NCI-H2227 treated with DMSO at 0.1 percent for 48 hours (cell line): ENCODE data around the gene HES2.
"Not testable (repeated sequence)": the region's sequence is repeated elsewhere in the genome, so short reads cannot be mapped to it uniquely, and the experiment has no call there.

ENCODE experiments used
- DNase-seq: peaks from one replicate; lab custom pipeline; 2025; lab: John Stamatoyannopoulos, UW

HES2 gene

DNA sequence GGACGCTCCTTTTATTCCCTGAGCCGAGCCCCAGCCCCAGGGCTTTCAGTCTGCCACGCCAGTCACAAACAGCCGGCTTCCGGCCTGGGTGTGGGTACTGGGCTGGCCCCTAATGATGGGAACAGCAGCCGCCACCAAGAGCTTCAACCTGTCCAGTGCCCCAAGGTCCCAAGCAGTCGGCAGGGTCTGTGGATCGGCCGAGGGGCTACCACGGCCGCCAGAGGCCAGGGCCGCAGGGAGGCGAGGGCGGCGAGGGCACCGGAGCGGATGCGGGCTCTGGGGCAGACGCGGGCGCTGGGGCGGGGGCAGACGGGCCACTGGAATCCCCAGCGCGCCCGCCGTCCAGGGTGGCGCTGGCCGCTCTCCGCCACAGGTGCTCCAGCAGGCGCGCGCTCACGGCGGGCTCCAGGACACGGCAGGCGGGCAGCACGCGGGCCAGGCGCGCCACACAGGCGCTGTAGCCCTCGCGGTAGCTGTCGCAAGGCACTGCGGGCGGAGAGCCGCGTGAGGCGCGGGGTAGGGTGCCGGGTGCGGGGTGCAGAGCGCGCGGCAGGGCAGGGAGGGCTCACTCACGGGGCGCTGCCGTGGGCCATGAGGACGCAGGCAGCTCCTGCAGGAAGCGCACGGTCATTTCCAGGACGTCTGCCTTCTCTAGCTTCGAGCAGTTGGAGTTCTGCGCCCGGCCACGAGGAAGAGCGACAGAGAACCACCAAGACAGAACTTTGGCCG lies 887 bp downstream of the HES2 start:
- DNase-seq, result peak; percentile 6

DNA sequence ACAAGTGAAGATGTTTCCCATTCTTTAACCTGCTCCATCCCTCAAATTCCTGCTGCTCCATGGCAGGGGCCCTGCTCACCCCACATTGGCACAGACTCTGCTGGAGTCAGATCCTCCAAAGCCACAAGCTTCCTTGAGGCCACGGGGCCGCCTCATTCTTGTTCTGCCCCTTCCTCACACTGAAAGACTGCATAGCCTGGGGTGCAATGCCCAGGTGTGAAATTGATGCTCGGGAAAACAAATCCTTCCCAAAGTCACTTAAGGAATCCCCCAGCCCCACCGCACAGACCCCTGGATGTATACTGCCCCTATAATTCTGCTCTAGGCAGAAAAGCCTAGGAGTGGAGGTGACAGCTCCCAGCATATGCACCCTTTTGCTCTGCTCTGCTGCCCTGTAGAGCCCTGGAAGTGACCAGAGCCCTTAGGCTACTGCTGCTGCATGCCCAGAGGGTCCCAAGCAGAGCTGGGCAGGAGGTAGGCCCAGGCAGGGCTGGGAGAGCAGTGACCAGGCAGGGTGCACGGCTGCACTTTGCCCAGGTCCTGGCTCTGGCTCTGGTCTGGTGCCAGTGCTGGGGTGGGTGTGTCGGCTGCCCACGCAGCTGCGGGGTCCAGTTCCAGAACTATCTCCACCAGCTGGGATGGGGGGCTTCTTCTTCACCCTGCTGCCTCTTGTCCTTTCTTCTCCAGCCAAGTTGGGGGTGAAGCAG lies 1.6 kb downstream of the HES2 start:
- no peak for DNase-seq

DNA sequence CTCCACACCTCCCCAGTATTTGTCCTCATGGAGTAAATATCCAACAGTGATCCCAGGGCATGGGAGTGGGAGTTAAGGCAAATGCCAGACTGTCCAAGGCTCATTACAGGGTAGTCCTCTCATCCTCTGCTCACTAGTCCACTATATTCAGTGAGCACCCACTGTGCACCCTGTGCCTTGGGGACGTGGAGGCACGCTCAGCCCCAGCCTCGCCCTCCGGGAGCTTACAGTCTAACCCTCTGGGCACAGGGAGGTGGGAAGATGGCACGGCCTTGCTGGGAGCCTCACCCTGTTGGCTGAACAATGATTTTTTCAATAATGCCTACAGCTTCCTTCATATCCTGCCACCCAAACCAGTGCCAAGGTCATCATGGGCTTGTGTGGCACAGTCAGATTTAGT lies 2.8 kb downstream of the HES2 start:
- no peak for DNase-seq

DNA sequence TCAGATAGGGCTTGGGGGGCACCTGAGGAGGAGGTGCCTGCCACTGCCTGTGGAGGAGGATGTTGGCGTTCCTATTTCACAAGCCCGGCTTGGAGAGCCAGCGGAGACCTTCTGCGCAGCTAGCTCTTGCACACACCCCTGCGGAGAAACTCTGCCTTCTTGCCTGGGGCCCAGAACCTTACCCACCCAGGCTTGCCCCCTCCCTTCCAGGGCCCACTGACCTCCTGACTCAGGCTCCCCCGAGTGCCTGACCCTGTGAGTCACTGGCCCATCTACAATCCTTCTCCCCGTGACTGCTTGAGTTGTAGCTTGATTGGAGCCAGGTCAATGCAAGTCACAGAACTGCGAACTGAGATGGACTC lies 3.4 kb downstream of the HES2 start:
- DNase-seq, result no peak

DNA sequence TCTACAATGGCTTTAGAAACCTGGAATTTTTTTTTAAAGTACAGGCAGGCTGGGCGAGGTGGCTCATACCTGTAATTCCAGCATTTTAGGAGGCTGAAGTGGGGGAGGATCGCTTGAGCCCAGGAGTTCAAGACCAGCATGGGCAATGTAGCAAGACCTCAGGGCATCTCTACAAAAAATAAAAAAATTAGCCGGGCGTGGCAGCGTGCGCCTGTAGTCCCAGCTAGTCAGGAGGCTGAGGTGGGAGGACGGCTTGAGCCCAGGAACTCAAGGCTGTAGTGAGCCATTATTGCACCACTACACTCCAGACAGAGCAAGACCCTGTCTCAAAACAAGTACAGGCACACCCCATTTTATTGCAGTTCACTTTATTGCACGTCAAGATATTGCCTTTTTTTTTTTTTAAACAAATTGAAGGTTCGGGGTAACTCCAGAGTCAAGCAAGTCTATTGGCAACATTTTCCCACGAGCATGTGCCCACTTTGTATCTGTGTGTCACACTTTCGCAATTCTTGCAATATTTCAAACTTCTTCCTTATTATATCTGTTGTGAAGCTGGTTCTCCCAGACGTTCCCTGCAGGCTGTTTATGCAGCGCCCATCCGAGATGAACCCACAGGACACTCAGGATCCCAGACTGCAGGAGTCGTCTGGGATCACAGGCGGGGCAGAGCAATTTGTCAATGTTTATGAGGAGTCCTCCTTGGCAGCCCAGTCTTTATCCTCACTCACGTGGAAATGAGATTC lies 4.7 kb downstream of the HES2 start:
- no peak for DNase-seq

DNA sequence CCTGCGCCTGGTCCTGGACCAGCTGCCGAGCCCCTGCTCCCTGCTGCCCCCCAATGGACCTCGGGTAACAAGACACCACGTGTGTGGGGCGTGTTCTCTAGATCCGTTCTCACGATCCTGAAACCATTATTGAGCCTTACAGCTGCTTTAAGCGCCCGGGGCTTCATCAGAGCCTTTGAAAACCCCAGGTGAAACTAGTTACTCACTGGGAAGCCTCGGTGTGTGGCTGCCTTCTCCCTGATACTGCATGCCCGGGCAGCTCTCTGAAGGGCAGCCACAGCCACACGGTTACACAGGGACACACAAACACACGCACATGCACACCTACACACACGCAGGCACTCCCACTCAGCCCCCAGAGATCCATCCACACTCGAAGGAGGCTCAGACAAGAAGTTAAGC lies 5.3 kb downstream of the HES2 start:
- DNase-seq, result no peak

DNA sequence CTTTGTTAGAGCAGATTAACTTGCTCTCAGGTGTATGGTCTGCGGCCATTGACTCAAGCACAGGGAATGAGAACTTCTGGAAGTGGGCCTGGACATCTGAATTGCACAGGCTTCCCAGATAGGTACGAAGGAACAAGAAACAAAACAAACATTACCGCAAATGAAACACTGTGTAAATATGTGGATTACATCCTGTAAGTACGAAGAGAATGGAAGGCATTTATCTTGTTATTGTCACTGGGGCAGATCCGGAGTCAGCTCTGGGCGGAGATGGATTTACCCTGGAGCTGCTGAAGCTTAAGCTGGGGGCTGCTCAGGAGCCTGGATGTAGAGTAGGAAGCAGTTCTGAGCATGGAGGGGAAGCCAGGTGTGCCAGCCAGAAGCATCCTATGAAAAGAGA lies 6.8 kb downstream of the HES2 start:
- DNase-seq, result no peak

DNA sequence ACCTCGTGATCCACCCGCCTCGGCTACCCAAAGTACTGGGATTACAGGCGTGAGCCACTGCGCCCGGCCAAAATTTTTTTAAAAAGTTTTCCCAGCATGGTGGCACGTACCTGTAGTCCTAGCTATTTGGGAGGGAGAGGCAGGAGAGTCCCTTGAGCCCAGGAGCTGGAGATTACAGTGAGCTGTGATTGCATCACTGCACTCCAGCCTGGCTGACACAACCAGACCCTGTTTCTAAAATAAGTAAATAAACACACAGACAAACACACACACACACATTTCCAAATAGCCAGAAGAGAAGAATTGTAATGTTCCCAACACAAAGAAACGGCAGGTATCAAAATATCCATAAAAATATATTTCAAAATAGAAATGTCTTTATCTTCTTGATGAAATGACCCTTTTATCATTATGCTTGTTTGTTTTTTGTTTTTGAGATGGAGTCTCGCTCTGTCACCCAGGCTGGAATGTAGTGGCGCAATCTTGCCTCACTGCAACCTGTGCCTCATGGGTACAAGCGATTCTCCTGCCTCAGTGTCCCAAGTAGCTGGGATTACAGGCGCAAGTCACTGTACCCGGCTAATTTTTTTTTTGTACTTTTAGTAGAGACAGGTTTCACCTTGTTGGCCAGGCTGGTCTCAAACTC lies 9.3 kb downstream of the HES2 start:
- no peak for DNase-seq

DNA sequence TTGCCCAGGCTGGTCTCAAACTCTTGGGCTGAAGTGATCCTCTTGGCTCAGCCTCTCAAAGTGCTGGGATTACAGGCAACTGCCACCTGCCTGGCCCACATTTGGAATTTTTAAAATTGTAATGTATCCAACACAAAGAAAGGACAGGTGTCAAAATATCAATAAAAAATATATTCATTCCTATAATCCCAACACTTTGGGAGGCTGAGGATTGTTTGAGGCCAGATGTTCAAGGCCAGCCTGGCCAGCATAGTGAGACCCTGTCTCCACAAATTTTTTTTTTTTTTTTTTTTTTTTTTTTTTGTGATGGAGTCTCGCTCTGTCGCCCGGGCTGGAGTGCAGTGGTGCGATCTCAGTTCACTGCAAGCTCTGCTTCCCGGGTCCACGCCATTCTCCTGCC lies 10.0 kb downstream of the HES2 start:
- DNase-seq, result no peak

DNA sequence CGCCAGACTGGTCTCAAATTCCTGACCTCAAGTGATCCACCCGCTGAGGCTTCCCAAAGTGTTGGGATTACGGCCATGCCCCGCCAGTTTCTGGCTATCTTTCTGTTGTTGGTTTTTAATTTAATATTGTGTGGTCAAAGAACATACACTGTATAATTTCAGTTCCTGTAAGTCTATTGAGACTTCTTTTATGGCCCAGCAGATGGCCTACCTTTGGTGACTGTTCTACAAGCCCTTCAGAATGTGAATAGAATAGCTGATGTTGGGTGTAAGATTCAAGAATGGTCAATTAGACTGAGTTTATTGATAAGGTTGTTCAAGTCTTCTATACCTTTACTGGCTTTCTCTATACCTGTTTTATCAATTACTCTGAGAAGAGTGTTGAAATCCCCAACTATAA lies 10.7 kb downstream of the HES2 start:
- no peak for DNase-seq

DNA sequence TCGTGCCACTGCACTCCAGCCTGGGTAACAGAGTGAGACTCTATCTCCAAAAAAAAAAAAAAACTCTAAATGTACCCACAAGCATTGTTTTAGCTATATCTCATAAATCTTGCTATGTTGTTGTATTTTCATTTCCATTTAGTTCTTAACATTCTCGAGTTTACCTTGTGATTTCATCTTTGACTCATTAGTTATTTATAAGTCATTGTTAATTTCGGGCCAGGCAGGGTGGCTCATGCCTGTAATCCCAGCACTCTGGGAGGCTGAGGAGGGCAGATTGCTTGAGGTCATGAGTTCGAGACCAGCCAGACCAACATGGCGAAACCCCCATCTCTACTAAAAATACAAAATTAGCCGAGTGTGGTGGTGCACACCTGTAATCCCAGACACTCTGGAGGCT lies 11.7 kb downstream of the HES2 start:
- DNase-seq, result no peak

DNA sequence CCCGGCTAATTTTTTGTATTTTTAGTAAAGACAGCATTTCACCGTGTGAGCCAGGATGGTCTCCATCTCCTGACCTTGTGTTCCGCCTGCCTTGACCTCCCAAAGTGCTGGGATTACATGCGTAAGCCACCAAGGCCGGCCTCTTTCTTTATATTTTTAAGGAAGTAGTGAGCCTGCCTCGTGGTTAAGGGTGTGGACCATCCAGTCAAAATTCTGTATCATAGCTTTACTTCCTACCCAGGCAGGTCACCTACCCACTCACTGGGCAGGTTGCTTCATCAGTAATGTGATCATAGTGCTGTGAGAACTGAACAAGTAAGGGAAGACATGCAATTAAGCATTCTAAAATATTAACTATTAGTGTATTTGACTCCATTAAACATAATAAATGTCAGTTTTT lies 18.0 kb downstream of the HES2 start:
- no peak for DNase-seq

DNA sequence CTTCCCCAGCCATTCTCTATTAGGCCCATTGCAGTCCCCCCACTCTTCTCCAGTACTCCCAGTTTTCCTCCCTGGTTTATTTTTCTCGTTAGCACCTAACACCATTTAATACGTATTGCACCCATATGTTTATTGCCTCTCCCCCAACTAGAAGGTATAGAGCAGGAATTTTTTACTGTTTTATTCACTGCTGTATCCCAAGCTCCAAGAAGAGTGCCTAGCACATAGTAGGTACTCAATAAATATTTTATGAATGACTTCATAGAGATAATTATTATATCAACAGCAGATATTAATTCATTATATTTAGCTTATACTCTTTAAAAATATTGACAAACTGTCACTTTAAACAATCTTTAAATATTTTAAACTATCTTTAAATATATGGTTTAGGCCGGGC lies 20.4 kb downstream of the HES2 start:
- no peak for DNase-seq

DNA sequence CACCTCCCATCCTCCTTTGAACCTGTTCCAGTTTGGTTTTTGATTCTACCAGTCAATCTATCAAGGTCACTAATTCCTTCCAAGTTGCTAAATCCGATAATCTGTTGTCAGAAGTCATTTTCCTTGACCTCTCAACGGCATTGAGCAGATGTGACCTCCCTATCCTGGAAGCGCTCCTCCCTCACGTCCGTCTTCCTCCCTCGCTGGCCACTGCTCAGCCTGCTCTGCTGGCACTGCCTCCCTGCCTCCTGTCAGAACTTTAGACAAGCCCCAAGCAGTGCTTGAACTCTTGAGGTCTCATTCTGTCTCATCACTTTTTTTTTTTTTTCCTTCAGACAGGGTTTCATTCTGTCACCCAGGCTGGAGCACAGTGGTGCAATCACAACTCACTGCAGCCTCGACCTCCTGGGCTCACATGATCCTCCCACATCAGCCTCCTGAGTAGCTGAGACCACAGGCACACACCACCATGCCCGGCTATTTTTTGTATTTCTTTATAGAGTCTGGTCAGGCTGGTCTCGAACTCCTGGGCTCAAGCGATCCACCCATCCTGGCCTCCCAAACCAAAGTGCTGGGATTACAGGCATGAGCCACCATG lies 21.8 kb downstream of the HES2 start:
- DNase-seq, result no peak

DNA sequence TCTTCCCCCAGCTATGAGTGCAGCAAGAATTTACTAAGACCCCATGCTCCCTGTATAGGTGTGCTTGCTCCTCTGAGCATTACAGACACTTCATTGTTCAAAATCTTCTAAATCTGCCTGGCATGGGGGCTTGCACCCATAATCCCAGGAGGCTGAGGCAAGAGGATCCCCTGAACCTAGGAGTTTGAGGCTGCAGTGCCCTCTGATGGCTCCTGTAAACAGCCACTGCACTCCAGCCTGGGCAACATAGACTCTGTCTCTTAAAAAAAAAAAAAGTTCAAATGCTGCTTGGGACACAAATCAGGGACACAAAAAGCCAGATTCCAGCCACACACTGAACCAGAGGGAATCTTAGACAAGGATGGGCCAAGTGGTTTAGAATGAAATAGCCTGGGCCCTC lies 22.7 kb downstream of the HES2 start:
- DNase-seq, result no peak

DNA sequence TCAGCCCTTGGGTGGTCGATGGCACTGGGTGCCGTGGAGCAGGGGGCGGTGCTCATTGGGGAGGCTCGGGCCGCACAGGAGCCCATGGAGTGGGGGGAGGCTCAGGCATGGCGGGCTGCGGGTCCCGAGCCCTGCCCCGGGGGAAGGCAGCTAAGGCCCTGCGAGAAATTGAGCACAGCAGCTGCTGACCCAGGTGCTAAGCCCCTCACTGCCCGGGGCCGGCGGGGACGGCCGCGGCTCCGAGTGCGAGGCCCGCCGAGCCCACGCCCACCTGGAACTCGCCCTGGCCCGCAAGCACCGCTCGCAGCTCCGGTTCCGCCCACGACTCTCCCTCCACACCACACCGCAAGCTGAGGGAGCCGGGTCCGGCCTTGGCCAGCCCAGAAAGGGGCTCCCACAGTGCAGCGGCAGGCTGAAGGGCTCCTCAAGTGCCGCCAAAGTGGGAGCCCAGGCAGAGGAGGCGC lies 23.9 kb downstream of the HES2 start:
- not testable (repeated sequence) for DNase-seq

DNA sequence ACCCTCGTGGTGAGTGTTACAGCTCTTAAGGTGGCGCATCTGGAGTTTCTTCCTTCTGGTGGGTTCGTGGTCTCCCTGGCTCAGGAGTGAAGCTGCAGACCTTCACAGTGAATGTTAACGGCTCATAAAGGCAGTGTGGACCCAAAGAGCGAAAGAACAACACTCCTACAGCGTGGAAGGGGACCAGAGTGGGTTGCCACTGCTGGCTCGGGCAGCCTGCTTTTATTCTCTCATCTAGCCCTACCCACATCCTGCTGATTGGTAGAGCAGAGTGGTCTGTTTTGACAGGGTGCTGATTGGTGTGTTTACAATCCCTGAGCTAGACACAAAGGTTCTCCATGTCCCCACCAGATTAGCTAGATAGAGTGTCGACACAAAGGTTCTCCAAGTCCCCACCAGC lies 24.6 kb downstream of the HES2 start:
- not testable (repeated sequence) for DNase-seq

DNA sequence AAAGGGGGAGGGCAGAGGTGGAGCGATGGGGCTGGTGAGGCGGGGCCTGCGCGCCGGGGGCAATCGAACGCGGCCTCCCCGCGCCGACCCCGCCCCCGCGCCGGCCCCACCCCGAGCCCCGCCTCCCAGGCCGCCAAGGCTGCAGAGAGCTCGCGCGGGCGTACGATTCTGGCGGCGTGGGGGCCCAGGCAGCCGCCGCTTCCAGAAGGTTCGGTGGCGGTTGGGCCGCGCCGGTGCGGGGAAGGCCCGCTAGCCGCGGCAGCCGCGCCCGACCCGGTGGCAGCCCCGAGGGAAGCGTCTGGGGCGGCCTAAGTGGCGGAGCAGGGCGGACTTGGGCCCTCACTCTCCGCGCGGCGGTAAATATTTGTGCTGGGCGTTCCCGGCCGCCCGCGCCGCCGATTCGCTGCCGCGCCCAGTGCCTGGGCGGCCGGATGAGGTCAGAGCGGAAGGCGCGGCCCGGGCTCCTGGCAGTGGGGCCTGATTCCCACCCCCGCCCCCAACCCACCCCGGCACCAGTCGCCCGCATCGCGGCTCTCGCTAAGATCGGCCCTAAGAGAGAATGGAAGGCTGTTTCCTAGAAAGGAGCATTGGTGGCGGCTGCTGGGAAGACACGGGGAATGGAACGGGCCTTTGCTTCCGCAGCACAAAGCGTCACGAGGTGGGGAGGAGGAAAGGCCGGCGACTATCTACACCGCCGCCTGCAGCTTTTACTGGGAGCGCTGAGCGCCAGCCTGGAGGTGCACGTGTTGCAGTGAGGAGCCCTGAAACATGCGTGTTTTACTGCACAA lies 26.1 kb downstream of the HES2 start, which contains the start of gene ACOT7:
TSS of gene ACOT7 (minus strand) at position 368 of the 788 bp plus-strand sequence. CDS start 368 bp downstream, outside the sequence.
- DNase-seq, result peak; percentile 88

DNA sequence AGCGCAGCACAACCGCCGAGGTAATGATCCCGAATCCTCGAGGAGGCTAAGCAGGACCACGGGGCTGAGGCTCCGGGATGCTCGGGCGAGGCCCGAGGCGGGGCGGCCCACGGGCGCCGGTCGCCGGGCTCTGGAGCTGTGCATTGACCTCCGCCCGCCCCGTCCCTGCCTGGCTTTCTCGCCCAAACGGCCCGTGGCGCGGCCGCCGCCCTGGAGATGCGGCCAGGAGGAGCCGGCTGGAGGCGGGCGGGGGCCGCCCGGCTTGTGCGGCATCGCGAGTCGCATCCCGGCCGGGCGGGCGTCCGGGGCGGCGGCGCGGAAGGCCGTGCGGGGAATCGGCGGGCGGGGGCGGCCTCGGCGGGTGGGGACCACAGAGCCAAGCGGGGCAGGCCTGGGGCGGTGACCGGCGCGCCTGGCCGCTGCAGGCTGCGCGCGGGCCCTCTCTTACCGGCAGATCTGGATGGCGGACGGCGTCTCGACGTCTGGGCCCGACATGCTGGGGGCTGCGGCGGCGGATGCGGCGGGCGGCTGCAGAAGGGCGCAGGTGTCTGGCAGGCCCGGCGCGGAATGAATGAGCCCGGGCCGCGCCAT lies 26.8 kb downstream of the HES2 start:
- DNase-seq, result no peak

DNA sequence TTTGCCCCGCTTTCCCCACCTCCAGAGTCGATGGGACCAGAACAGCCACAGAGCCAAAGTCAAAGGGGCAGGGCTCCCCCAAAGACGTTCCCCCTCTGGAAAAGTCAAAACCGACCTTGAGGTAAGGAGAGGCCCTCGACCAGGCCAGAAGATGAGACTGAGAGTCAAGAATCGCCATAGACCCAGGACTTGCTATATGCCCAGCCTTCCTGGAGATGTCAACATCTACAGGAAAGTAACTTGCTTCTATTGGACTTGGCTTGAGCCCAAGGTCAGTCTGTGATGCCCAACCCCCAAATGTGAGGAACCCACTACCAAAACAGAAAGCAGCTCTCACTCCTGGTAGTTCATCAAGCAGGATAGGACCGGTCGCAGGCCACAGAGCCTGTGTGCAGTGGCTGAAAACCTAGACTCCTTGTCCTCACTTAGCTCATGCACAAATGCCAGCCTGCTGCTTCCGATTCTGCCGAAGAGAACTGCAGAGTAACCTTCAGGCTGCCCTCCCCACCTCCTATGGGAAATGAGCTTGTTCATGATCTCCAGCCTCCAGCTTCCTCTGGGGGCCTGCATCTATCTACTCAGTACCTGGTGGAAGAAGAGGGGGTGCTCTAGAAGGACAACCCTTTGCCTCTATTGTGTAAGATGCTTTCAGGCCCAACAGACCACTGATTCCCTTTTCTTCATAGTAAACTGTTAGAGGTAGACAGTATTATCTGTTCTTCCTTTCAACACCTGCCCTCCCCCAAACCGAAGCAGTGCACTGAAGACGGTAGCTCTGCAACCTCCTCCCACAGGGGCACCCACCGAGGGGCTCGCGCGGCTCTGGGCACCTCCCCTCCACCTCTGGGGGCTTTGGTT lies 27.5 kb downstream of the HES2 start:
- no peak for DNase-seq
